HCT116 (cell line): ENCODE data around the gene NPHS1. TPM values are rescaled to one million over a fixed set of nuclear protein-coding genes. Genes with fewer than 3 reads are reported as not detected.

Experiments used
- ATAC-seq: fragments of 200-7000 bp; cut with Tn5 transposase; 2 replicates; pipeline ENCODE4 v1.9.1; 2020; ENCODE audit warnings: mild to moderate bottlenecking, moderate library complexity
- BruUV-seq: library from RNA; stranded (reverse); fragments of 400-500 nt; replicated peaks from 2 replicates; lab custom pipeline; 2021; lab: Mats Ljungman, UMichigan
- CTCF ChIA-PET: fragments of 300-600 bp; sonication (Branson Sonifier 250); formaldehyde crosslinking; loops from one replicate; lab custom pipeline; 2021; ENCODE audit warnings: antibody characterized with exemption; lab: Charles Lee
- POLR2A ChIA-PET: fragments of 300-600, 350-600 bp; sonication (Branson Sonifier 250); formaldehyde crosslinking; loops from one replicate; lab custom pipeline; 2021; ENCODE audit warnings: antibody characterized with exemption; lab: Charles Lee
- RAD21 ChIA-PET, 2 experiments: fragments of 300-600 bp; sonication (Branson Sonifier 250); formaldehyde crosslinking; loops; one replicate each; lab custom pipeline; 2023; ENCODE audit warnings: low total read pairs in 2 of 2; ENCODE audit not compliant: uncharacterized antibody in 2 of 2, unreplicated experiment in 2 of 2, low non-redundant PET in 1 of 2; lab: Charles Lee
- DNase-seq: peaks from one replicate; pipeline ENCODE4 v3.0.0-alpha.2; 2010; ENCODE audit warnings: low read depth, low spot score
- H2AFZ ChIP-seq: fragments of 200-600 bp; shearing (Covaris generic), sonication (generic); 2 replicates; pipeline ENCODE4 v1.6.1; 2017; ENCODE audit warnings: low read depth, mixed run types, mixed read lengths, antibody characterized with exemption, low read length; ENCODE audit not compliant: poor library complexity, severe bottlenecking
- H3K27ac ChIP-seq: 2 replicates; pipeline ENCODE4 v1.5.1; 2012; ENCODE audit warnings: low read depth, low read length
- H3K27me3 ChIP-seq: fragments of 200-600 bp; sonication (generic); 2 replicates; pipeline ENCODE4 v1.6.1; 2016; ENCODE audit warnings: mixed run types, low read length, mixed read lengths; ENCODE audit not compliant: insufficient read depth
- H3K36me3 ChIP-seq, 2 experiments: fragments of 200-500 bp in 1 of 2; fragments of 200-600 bp in 1 of 2; sonication (Bioruptor generic) in 1 of 2; sonication (generic) in 1 of 2; 2 replicates each; pipeline versions ENCODE4 v1.5.1 to v1.6.1; 2014 to 2016; ENCODE audit warnings: low read length in 2 of 2, inconsistent platforms in 1 of 2, mixed read lengths in 1 of 2, mixed run types in 1 of 2; ENCODE audit not compliant: insufficient read depth in 2 of 2, control insufficient read depth in 1 of 2
- H3K4me1 ChIP-seq, 2 experiments: fragments of 200-600 bp in 1 of 2; sonication (generic) in 1 of 2; 2 replicates each; pipeline versions ENCODE4 v1.5.1 to v1.6.1; 2012 to 2017; ENCODE audit warnings: low read length in 2 of 2, inconsistent platforms in 1 of 2, mild to moderate bottlenecking in 1 of 2, mixed read lengths in 1 of 2, mixed run types in 1 of 2, moderate library complexity in 1 of 2; ENCODE audit not compliant: insufficient read depth in 2 of 2, control insufficient read depth in 1 of 2
- H3K4me2 ChIP-seq: fragments of 200-600 bp; sonication (generic); 2 replicates; pipeline ENCODE4 v1.6.1; 2017; ENCODE audit warnings: mixed run types, low read length, mixed read lengths
- H3K4me3 ChIP-seq, 2 experiments: fragments of 200-600 bp in 1 of 2; sonication (generic) in 1 of 2; replicated peaks in 1 of 2; 2 replicates each; pipeline ENCODE4 v1.5.1; 2011 to 2016; ENCODE audit warnings: low read length in 2 of 2, control low read depth in 1 of 2, low read depth in 1 of 2, mild to moderate bottlenecking in 1 of 2, mixed read lengths in 1 of 2, mixed run types in 1 of 2
- H3K79me2 ChIP-seq: fragments of 200-600 bp; sonication (generic); 2 replicates; pipeline ENCODE4 v1.6.1; 2017; ENCODE audit warnings: mild to moderate bottlenecking, mixed run types, low read length, moderate library complexity, mixed read lengths; ENCODE audit not compliant: insufficient read depth
- H3K9ac ChIP-seq: fragments of 200-600 bp; sonication (generic); 2 replicates; pipeline ENCODE4 v1.6.1; 2016; ENCODE audit warnings: low read length, mixed read lengths
- H3K9me2 ChIP-seq: fragments of 200-600 bp; sonication (generic), shearing (Covaris generic); 2 replicates; pipeline ENCODE4 v1.6.1; 2017; ENCODE audit warnings: mixed run types, mild to moderate bottlenecking, moderate library complexity; ENCODE audit not compliant: insufficient read depth
- H3K9me3 ChIP-seq, 2 experiments: fragments of 200-500 bp in 1 of 2; fragments of 200-600 bp in 1 of 2; sonication (Bioruptor generic) in 1 of 2; sonication (generic) in 1 of 2; 2 replicates each; pipeline ENCODE4 v1.6.1; 2014 to 2017; ENCODE audit warnings: low read length in 2 of 2, mixed read lengths in 2 of 2, inconsistent platforms in 1 of 2, low read depth in 1 of 2, mild to moderate bottlenecking in 1 of 2, mixed run types in 1 of 2, moderate library complexity in 1 of 2; ENCODE audit not compliant: control insufficient read depth in 1 of 2, insufficient read depth in 1 of 2
- H4K20me1 ChIP-seq: fragments of 200-600 bp; sonication (generic), shearing (Covaris generic); 2 replicates; pipeline ENCODE4 v1.6.1; 2017; ENCODE audit warnings: mixed run types, mild to moderate bottlenecking, moderate library complexity; ENCODE audit not compliant: insufficient read depth
- CBX3 ChIP-seq: IDR thresholded peaks from 2 replicates; pipeline ENCODE4 v1.6.1; 2012; ENCODE audit warnings: low read depth
- ELF1 ChIP-seq: IDR thresholded peaks from 2 replicates; pipeline ENCODE4 v1.6.1; 2012; ENCODE audit warnings: low read depth, borderline replicate concordance
- EZH2 ChIP-seq: fragments of 200-600 bp; sonication (generic); IDR thresholded peaks from 2 replicates; pipeline ENCODE4 v1.6.1; 2017; ENCODE audit warnings: antibody characterized with exemption, mixed run types
- EZH2phosphoT487 ChIP-seq: fragments of 200-600 bp; IDR thresholded peaks from 2 replicates; pipeline ENCODE4 v1.6.1; 2018; ENCODE audit warnings: antibody characterized with exemption, borderline replicate concordance
- POLR2A ChIP-seq: IDR thresholded peaks from 2 replicates; pipeline ENCODE4 v1.7.0; 2011; ENCODE audit warnings: borderline replicate concordance; ENCODE audit not compliant: insufficient read depth, insufficient read length; ENCODE audit errors: extremely low read depth
- RAD21 ChIP-seq: IDR thresholded peaks from 2 replicates; pipeline ENCODE4 v1.6.1; 2012; ENCODE audit warnings: low read depth, mild to moderate bottlenecking
- SP1 ChIP-seq: IDR thresholded peaks from 2 replicates; pipeline ENCODE4 v1.6.1; 2012; ENCODE audit warnings: low read depth
- SRF ChIP-seq: IDR thresholded peaks from 2 replicates; pipeline ENCODE4 v1.6.1; 2012; ENCODE audit warnings: low read depth
- YY1 ChIP-seq: IDR thresholded peaks from 2 replicates; pipeline ENCODE4 v1.6.1; 2011; ENCODE audit warnings: low read length, low read depth, moderate library complexity, mild to moderate bottlenecking; ENCODE audit not compliant: insufficient replicate concordance; ENCODE audit errors: extremely low read depth
- ZFX ChIP-seq: fragments of 450-650 bp; IDR thresholded peaks from 2 replicates; pipeline ENCODE4 v1.6.1; 2017
- ZNF274 ChIP-seq: fragments of 200-500 bp; sonication (Bioruptor generic); IDR thresholded peaks from 2 replicates; pipeline ENCODE4 v1.6.1; 2014; ENCODE audit warnings: mild to moderate bottlenecking, low read depth, low read length, inconsistent platforms
- intact Hi-C: fragments of 100-400 bp; cut with micrococcal nuclease; formaldehyde crosslinking; loops from 2 replicates; pipeline ENCODE4 v1.10.0; 2022
- total RNA-seq: library from RNA; stranded (reverse); gene quantifications from one replicate; pipeline ENCODE4 v1.2.1, GENCODE V29; 2021; ENCODE audit not compliant: unreplicated experiment
- TF ChIP-seq, protein P1 (sequence below), 3 experiments: fragments of 200-600 bp in 1 of 3; sonication (generic) in 1 of 3; IDR thresholded peaks in 2 of 3; conservative IDR thresholded peaks in 1 of 3; 2 replicates each; pipeline ENCODE4 v1.5.1; 2012 to 2017; ENCODE audit warnings: low read depth in 2 of 3, low read length in 2 of 3, antibody characterized with exemption in 1 of 3, borderline replicate concordance in 1 of 3, control low read depth in 1 of 3, mild to moderate bottlenecking in 1 of 3, mixed read lengths in 1 of 3, mixed run types in 1 of 3, moderate library complexity in 1 of 3; ENCODE audit not compliant: insufficient read depth in 1 of 3
- TF ChIP-seq, protein P2 (sequence below): IDR thresholded peaks from 2 replicates; pipeline ENCODE4 v1.6.1; 2012; ENCODE audit warnings: low read depth
- TF ChIP-seq, protein P3 (sequence below): IDR thresholded peaks from 2 replicates; pipeline ENCODE4 v1.6.1; 2012

The NPHS1 gene
- total RNA-seq, 1 experiment from 2014 or later: 0.57 TPM

DNA sequence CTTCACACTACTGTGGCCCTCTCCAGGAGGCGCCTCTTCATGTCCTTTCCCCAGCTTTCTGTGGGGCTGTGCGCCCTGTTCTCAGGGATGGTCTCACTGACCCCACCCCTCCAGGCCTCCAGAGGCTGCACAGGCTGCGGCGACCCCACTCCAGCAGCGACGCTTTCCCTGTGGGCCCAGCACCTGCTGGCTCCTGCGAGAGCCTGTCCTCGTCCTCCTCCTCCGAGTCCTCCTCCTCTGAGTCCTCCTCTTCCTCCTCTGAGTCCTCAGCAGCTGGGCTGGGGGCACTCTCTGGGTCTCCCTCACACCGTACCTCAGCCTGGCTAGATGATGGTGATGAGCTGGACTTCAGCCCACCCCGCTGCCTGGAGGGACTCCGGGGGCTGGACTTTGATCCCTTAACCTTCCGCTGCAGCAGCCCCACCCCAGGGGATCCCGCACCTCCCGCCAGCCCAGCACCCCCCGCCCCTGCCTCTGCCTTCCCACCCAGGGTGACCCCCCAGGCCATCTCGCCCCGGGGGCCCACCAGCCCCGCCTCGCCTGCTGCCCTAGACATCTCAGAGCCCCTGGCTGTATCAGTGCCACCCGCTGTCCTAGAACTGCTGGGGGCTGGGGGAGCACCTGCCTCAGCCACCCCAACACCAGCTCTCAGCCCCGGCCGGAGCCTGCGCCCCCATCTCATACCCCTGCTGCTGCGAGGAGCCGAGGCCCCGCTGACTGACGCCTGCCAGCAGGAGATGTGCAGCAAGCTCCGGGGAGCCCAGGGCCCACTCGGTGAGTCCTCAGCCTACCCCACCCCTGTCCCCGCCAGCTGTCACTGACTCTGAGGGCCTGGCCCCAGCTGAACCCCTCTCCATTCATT is 65.8 kb downstream of the NPHS1 start:
- no peak overlapping the region for H3K4me3 ChIP-seq
- H3K79me2 ChIP-seq: no peaks in the 10 kb centered on the region
- intact Hi-C loops: no loop called here
- no peaks in the 10 kb centered on the region for H3K9me3 ChIP-seq
- H2AFZ ChIP-seq: no peak overlapping the region
- H3K4me2 ChIP-seq: no peak overlapping the region
- TF ChIP-seq CBX3: no peak
- no peak for TF ChIP-seq ELF1
- no peak for TF ChIP-seq EZH2phosphoT487
- no peak for TF ChIP-seq SRF
- ATAC-seq: no peak
- H3K27me3 ChIP-seq: no peaks in the 10 kb centered on the region
- H3K4me1 ChIP-seq: no peaks in the 10 kb centered on the region
- peaks cover 0 to 2% of the 10 kb centered on the region in 2 experiments; a peak in 1 of 4 replicates for H3K36me3 ChIP-seq
- H3K9me2 ChIP-seq: no peaks in the 10 kb centered on the region
- no peak overlapping the region for H3K9ac ChIP-seq
- no peak for DNase-seq
- no peak overlapping the region for H3K27ac ChIP-seq
- BruUV-seq: no TSS peak
- ChIA-PET POLR2A (no interaction called here), RAD21 (no interaction called here), CTCF (no interaction called here)
- no peaks in the 10 kb centered on the region for H4K20me1 ChIP-seq

DNA sequence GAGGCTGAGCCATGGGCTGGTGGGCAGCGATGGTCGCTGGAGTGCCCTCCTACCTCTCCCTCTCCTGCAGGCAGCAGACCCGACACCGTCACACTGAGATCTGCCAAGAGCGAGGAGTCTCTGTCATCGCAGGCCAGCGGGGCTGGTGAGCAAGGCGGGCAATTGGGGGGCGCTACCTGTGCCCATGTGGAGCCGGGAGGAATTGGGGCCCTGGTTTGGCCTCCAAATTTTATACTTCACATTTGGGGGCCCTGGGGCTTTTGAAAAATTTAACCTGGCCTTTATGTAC is 67.0 kb downstream of the NPHS1 start:
- CTCF ChIA-PET: no interaction called here
- Histone ChIP-seq H3K4me2 (no peak overlapping the region), H3K9me3 (no peaks in the 10 kb centered on the region), H4K20me1 (no peaks in the 10 kb centered on the region), H3K27me3 (no peaks in the 10 kb centered on the region), H3K27ac (no peak overlapping the region), H3K79me2 (no peaks in the 10 kb centered on the region), H3K4me3 (no peak overlapping the region), H3K36me3 (peaks cover 2 to 4% of the 10 kb centered on the region in 2 experiments; a peak in 2 of 4 replicates), H2AFZ (no peak overlapping the region), H3K4me1 (no peaks in the 10 kb centered on the region), H3K9ac (no peak overlapping the region), H3K9me2 (no peaks in the 10 kb centered on the region)
- DNase-seq (no peak), ATAC-seq (no peak)
- intact Hi-C loops: no loop called here
- no TSS peak for BruUV-seq
- RAD21 ChIA-PET: no interaction called here
- POLR2A ChIA-PET: no interaction called here
- TF ChIP-seq ZNF274 (no peak), EZH2phosphoT487 (no peak), CBX3 (no peak), SP1 (no peak), ELF1 (no peak), ZFX (no peak), YY1 (no peak), POLR2A (no peak), RAD21 (no peak), EZH2 (no peak)
- TF ChIP-seq, protein P1, sequence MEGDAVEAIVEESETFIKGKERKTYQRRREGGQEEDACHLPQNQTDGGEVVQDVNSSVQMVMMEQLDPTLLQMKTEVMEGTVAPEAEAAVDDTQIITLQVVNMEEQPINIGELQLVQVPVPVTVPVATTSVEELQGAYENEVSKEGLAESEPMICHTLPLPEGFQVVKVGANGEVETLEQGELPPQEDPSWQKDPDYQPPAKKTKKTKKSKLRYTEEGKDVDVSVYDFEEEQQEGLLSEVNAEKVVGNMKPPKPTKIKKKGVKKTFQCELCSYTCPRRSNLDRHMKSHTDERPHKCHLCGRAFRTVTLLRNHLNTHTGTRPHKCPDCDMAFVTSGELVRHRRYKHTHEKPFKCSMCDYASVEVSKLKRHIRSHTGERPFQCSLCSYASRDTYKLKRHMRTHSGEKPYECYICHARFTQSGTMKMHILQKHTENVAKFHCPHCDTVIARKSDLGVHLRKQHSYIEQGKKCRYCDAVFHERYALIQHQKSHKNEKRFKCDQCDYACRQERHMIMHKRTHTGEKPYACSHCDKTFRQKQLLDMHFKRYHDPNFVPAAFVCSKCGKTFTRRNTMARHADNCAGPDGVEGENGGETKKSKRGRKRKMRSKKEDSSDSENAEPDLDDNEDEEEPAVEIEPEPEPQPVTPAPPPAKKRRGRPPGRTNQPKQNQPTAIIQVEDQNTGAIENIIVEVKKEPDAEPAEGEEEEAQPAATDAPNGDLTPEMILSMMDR (IDR thresholded peaks at IDR 0.05 in 2 of 3, conservative IDR thresholded peaks at IDR 0.05 in 1 of 3; ENCODE audit: borderline replicate concordance in 1 of 3, insufficient read depth in 1 of 3, low read depth in 2 of 3, low read length in 2 of 3): no peak
- TF ChIP-seq, protein P2, sequence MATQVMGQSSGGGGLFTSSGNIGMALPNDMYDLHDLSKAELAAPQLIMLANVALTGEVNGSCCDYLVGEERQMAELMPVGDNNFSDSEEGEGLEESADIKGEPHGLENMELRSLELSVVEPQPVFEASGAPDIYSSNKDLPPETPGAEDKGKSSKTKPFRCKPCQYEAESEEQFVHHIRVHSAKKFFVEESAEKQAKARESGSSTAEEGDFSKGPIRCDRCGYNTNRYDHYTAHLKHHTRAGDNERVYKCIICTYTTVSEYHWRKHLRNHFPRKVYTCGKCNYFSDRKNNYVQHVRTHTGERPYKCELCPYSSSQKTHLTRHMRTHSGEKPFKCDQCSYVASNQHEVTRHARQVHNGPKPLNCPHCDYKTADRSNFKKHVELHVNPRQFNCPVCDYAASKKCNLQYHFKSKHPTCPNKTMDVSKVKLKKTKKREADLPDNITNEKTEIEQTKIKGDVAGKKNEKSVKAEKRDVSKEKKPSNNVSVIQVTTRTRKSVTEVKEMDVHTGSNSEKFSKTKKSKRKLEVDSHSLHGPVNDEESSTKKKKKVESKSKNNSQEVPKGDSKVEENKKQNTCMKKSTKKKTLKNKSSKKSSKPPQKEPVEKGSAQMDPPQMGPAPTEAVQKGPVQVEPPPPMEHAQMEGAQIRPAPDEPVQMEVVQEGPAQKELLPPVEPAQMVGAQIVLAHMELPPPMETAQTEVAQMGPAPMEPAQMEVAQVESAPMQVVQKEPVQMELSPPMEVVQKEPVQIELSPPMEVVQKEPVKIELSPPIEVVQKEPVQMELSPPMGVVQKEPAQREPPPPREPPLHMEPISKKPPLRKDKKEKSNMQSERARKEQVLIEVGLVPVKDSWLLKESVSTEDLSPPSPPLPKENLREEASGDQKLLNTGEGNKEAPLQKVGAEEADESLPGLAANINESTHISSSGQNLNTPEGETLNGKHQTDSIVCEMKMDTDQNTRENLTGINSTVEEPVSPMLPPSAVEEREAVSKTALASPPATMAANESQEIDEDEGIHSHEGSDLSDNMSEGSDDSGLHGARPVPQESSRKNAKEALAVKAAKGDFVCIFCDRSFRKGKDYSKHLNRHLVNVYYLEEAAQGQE: no peak
- TF ChIP-seq, protein P3, sequence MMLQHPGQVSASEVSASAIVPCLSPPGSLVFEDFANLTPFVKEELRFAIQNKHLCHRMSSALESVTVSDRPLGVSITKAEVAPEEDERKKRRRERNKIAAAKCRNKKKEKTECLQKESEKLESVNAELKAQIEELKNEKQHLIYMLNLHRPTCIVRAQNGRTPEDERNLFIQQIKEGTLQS: no peak
